Parathyroid adenoma (tissue), 2 donors: ENCODE data around the gene USP9Y.
"Not testable (repeated sequence)": the region's sequence is repeated elsewhere in the genome, so short reads cannot be mapped to it uniquely, and the experiment has no call there.

Experiments used
- H2AFZ ChIP-seq: fragments of 300-600 bp; sonication (generic); one replicate; pipeline ENCODE4 v1.7.0; 2017; ENCODE audit warnings: antibody characterized with exemption, mild to moderate bottlenecking
- H3K27ac ChIP-seq: fragments of 300-600 bp; sonication (generic); one replicate; pipeline ENCODE4 v1.7.0; 2017
- H3K27me3 ChIP-seq: fragments of 300-600 bp; sonication (generic); one replicate; pipeline ENCODE4 v1.7.0; 2017; ENCODE audit warnings: low read length; ENCODE audit not compliant: control insufficient read depth, insufficient read depth
- H3K36me3 ChIP-seq: fragments of 300-600 bp; sonication (generic); one replicate; pipeline ENCODE4 v1.7.0; 2017; ENCODE audit warnings: low read length; ENCODE audit not compliant: control insufficient read depth, insufficient read depth
- H3K4me1 ChIP-seq: fragments of 300-600 bp; sonication (generic); one replicate; pipeline ENCODE4 v1.7.0; 2017; ENCODE audit warnings: control low read depth
- H3K4me2 ChIP-seq: fragments of 300-600 bp; sonication (generic); one replicate; pipeline ENCODE4 v1.7.0; 2017; ENCODE audit warnings: low read length
- H3K4me3 ChIP-seq: fragments of 300-600 bp; sonication (generic); one replicate; pipeline ENCODE4 v1.7.0; 2017; ENCODE audit warnings: low read depth, low read length
- H3K79me2 ChIP-seq: fragments of 300-600 bp; sonication (generic); one replicate; pipeline ENCODE4 v1.7.0; 2017; ENCODE audit warnings: control low read depth
- H3K9ac ChIP-seq: fragments of 300-600 bp; sonication (generic); one replicate; pipeline ENCODE4 v1.7.0; 2017; ENCODE audit warnings: mild to moderate bottlenecking
- H3K9me3 ChIP-seq: fragments of 300-600 bp; sonication (generic); one replicate; pipeline ENCODE4 v1.7.0; 2017; ENCODE audit warnings: low read length; ENCODE audit not compliant: control insufficient read depth
- TF ChIP-seq, protein P1 (sequence below): fragments of 300-600 bp; sonication (generic); IDR thresholded peaks from one replicate; pipeline ENCODE4 v1.7.0; 2017; ENCODE audit warnings: antibody characterized with exemption, mild to moderate bottlenecking
- donor health status: primary hyperparathyroidism.

USP9Y gene

GRCh38 chrY:12701181-12701695 lies at the start of gene USP9Y:
Gene USP9Y (plus strand): TSS chrY:12701231. CDS start chrY:12709448, 8,217 bp downstream.
- H3K36me3 ChIP-seq, result no peaks in the 10 kb centered on the region
- no peak within 1 kb of the TSS for H3K27ac ChIP-seq
- no peak within 1 kb of the TSS for H3K9ac ChIP-seq
- TF ChIP-seq, protein P1, sequence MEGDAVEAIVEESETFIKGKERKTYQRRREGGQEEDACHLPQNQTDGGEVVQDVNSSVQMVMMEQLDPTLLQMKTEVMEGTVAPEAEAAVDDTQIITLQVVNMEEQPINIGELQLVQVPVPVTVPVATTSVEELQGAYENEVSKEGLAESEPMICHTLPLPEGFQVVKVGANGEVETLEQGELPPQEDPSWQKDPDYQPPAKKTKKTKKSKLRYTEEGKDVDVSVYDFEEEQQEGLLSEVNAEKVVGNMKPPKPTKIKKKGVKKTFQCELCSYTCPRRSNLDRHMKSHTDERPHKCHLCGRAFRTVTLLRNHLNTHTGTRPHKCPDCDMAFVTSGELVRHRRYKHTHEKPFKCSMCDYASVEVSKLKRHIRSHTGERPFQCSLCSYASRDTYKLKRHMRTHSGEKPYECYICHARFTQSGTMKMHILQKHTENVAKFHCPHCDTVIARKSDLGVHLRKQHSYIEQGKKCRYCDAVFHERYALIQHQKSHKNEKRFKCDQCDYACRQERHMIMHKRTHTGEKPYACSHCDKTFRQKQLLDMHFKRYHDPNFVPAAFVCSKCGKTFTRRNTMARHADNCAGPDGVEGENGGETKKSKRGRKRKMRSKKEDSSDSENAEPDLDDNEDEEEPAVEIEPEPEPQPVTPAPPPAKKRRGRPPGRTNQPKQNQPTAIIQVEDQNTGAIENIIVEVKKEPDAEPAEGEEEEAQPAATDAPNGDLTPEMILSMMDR, result no peak
- no peak within 1 kb of the TSS for H2AFZ ChIP-seq
- no peaks in the 10 kb centered on the region for H3K27me3 ChIP-seq
- H3K4me2 ChIP-seq, result no peak within 1 kb of the TSS
- no peak within 1 kb of the TSS for H3K4me3 ChIP-seq
- no peaks in the 10 kb centered on the region for H3K4me1 ChIP-seq
- no peaks in the 10 kb centered on the region for H3K9me3 ChIP-seq
- no peaks in the 10 kb centered on the region for H3K79me2 ChIP-seq

- no peaks in the 10 kb centered on the region for H3K36me3 ChIP-seq
- no peaks in the 10 kb centered on the region for H3K4me1 ChIP-seq
- no peaks in the 10 kb centered on the region for H3K79me2 ChIP-seq
- no peaks in the 10 kb centered on the region for H3K9me3 ChIP-seq
- no peak overlapping the region for H3K4me3 ChIP-seq
- no peak overlapping the region for H3K9ac ChIP-seq
- no peak overlapping the region for H3K27ac ChIP-seq
- TF ChIP-seq, protein P1, result no peak
- no peaks in the 10 kb centered on the region for H3K27me3 ChIP-seq
- H2AFZ ChIP-seq, result no peak overlapping the region
- no peak overlapping the region for H3K4me2 ChIP-seq
These were observed 49.4 kb upstream of the USP9Y start for GRCh38 chrY:12651621-12652036.

DNA sequence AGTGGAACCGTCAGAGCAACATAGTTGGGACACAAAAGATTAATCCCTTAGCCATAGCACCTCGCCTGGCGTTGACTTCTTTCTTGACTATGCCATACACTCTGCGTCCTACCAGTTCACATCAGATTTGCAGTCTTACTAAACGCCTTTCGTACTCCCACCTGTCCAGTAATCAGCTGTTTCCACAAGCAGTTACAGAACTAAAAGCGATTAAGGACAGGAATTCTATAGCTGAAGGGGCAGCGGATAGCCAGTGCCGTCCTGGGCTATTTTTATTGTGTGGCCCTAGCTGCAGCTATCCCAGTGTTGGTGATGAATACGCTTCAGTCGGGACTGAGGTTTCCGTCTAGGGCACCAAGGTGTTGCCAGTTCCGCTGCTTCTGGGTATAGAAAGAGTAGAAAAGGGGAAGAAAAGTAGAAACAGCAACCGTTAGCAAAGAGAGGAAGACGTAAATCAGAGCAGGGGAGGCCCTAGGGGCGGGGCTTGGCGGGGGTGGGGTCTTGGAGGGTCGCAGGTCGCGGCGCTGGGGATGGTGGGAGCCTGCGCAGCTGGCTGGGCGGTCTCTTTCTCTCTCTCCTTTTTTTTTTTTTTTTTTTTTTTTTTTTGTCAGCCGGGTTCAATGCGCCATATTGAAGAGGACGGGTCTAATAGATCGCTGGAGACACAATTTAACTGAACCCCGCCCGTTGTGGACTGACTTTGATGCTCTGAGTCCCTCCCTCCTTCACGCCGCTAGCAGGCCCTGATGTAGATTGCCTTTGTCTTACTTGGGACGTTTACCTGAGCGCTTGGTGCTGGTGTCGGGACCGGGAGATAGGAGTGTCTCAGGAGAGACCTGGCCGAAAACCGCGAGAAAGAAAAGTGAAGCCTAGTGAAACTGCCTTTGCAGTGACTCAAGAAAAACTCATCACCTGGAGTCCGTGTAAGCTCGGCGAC lies 39.0 kb upstream of the USP9Y start:
- Histone ChIP-seq H3K4me3 (peak overlapping the region; percentile 76), H3K4me2 (peak overlapping the region; percentile 71), H3K36me3 (no peaks in the 10 kb centered on the region), H3K9me3 (no peaks in the 10 kb centered on the region), H3K79me2 (no peaks in the 10 kb centered on the region), H3K27me3 (no peaks in the 10 kb centered on the region), H2AFZ (no peak overlapping the region), H3K27ac (no peak overlapping the region), H3K4me1 (no peaks in the 10 kb centered on the region), H3K9ac (no peak overlapping the region)
- TF ChIP-seq, protein P1, result no peak

- Histone ChIP-seq H3K27me3 (no peaks in the 10 kb centered on the region), H3K4me1 (no peaks in the 10 kb centered on the region), H3K4me2 (peak overlapping the region; percentile 65), H2AFZ (no peak overlapping the region), H3K4me3 (peak overlapping the region; percentile 76), H3K27ac (no peak overlapping the region), H3K9me3 (no peaks in the 10 kb centered on the region), H3K9ac (no peak overlapping the region), H3K79me2 (no peaks in the 10 kb centered on the region), H3K36me3 (no peaks in the 10 kb centered on the region)
- TF ChIP-seq, protein P1, result no peak
These were observed 38.1 kb upstream of the USP9Y start for GRCh38 chrY:12662745-12663591.

- not testable (repeated sequence) for H3K4me1 ChIP-seq, H2AFZ ChIP-seq, H3K27ac ChIP-seq, H3K36me3 ChIP-seq, H3K4me2 ChIP-seq, H3K9me3 ChIP-seq, H3K9ac ChIP-seq, H3K79me2 ChIP-seq, H3K27me3 ChIP-seq
- peak overlapping the region; percentile 76 for H3K4me3 ChIP-seq
These were observed 37.2 kb upstream of the USP9Y start for GRCh38 chrY:12663845-12664244.
